Suprapubic skin (tissue), 4 donors: ENCODE results near the gene GXYLT2.

Experiments used
- CTCF ChIP-seq, 2 donors: fragments of 200-600 bp in 1 of 2; fragments of 450-650 bp in 1 of 2; sonication (generic) in 1 of 2; IDR thresholded peaks; one replicate each; pipeline ENCODE4 v1.5.1; 2016 to 2019; ENCODE audit warnings: antibody characterized with exemption in 2 of 2, mild to moderate bottlenecking in 1 of 2, moderate library complexity in 1 of 2
- EP300 ChIP-seq: sonication (generic); formaldehyde crosslinking; IDR thresholded peaks from one replicate; pipeline ENCODE4 v1.6.1; 2017; ENCODE audit warnings: antibody characterized with exemption
- POLR2A ChIP-seq, 2 donors: fragments of 450-650 bp; IDR thresholded peaks; one replicate each; pipeline ENCODE4 v1.6.1; 2017; ENCODE audit warnings: antibody characterized with exemption in 2 of 2, mild to moderate bottlenecking in 2 of 2, moderate library complexity in 2 of 2
- POLR2AphosphoS5 ChIP-seq, 3 donors: sonication (generic); formaldehyde crosslinking; IDR thresholded peaks; one replicate each; pipeline ENCODE4 v1.6.1; 2017; ENCODE audit warnings: antibody characterized with exemption in 3 of 3

DNA sequence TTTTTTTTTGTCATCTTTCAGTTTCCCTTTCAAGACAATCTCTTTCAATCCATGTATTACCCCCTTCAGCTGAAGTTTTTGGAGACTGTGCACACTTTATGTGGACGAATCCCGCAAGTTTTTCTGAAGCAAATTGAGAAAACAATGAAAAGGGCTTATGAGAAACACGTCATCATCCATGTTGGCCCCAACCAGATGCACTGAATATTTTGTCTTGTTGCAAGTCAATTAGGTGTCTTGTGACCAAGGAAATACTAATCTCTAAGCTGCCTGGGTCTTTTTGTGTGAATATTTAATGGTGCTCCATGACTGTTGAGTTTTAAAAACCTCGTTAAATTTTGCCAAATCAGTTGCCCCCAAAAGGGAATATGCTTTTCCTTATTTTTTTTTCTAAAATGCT is 87.1 kb downstream of the GXYLT2 start:
- TF ChIP-seq POLR2A (IDR thresholded peaks at IDR 0.05) (no peak), POLR2AphosphoS5 (IDR thresholded peaks at IDR 0.05) (no peak), CTCF (IDR thresholded peaks at IDR 0.05) (no peak), EP300 (no peak)
